Mesendoderm (in vitro differentiated cells): ENCODE measurements around the gene MFF.

Source experiments
- DNase-seq: peaks from one replicate; pipeline ENCODE4 v3.0.0; 2013
- H2AK5ac ChIP-seq: 2 replicates; pipeline ENCODE4 v1.6.1; 2013; ENCODE audit warnings: low read length, inconsistent platforms
- H2BK120ac ChIP-seq: 2 replicates; pipeline ENCODE4 v1.6.1; 2013; ENCODE audit warnings: low read depth, mild to moderate bottlenecking, low read length, moderate library complexity, mixed read lengths
- H2BK15ac ChIP-seq: replicated peaks from 2 replicates; pipeline ENCODE4 v1.6.1; 2013; ENCODE audit warnings: low read depth, mild to moderate bottlenecking, moderate library complexity
- H2BK5ac ChIP-seq: 2 replicates; pipeline ENCODE4 v1.6.1; 2013; ENCODE audit warnings: low read length, inconsistent platforms
- H3K18ac ChIP-seq: 2 replicates; pipeline ENCODE4 v1.6.1; 2013; ENCODE audit warnings: mild to moderate bottlenecking, low read length, mixed read lengths
- H3K23ac ChIP-seq: one replicate; pipeline ENCODE4 v1.6.1; 2013; ENCODE audit warnings: low read length
- H3K27ac ChIP-seq: 2 replicates; pipeline ENCODE4 v1.5.1; 2013; ENCODE audit warnings: low read depth, mild to moderate bottlenecking, inconsistent platforms, low read length, moderate library complexity
- H3K27me3 ChIP-seq: 2 replicates; pipeline ENCODE4 v1.6.1; 2013; ENCODE audit warnings: low read length, control low read depth, mild to moderate bottlenecking, inconsistent platforms; ENCODE audit not compliant: insufficient read depth, poor library complexity
- H3K36me3 ChIP-seq: 2 replicates; pipeline ENCODE4 v1.6.1; 2013; ENCODE audit warnings: low read length, inconsistent platforms; ENCODE audit not compliant: control insufficient read depth, insufficient read depth
- H3K4ac ChIP-seq: one replicate; pipeline ENCODE4 v1.6.1; 2013; ENCODE audit warnings: low read depth, mild to moderate bottlenecking, low read length, moderate library complexity
- H3K4me1 ChIP-seq: 2 replicates; pipeline ENCODE4 v1.6.1; 2013; ENCODE audit warnings: low read depth, low read length, inconsistent platforms; ENCODE audit not compliant: control insufficient read depth
- H3K4me2 ChIP-seq: 2 replicates; pipeline ENCODE4 v1.6.1; 2013; ENCODE audit warnings: low read length
- H3K4me3 ChIP-seq: 2 replicates; pipeline ENCODE4 v1.5.1; 2013; ENCODE audit warnings: mild to moderate bottlenecking, low read length
- H3K56ac ChIP-seq: one replicate; pipeline ENCODE4 v1.6.1; 2013; ENCODE audit warnings: low read length
- H3K79me1 ChIP-seq: 2 replicates; pipeline ENCODE4 v1.6.1; 2013; ENCODE audit warnings: low read length, inconsistent platforms
- H3K79me2 ChIP-seq: 2 replicates; pipeline ENCODE4 v1.6.1; 2013; ENCODE audit warnings: mild to moderate bottlenecking, low read length; ENCODE audit not compliant: control insufficient read depth, insufficient read depth
- H3K9ac ChIP-seq: 2 replicates; pipeline ENCODE4 v1.6.1; 2013; ENCODE audit warnings: low read length, inconsistent platforms
- H4K5ac ChIP-seq: one replicate; pipeline ENCODE4 v1.6.1; 2013; ENCODE audit warnings: low read length
- H4K8ac ChIP-seq: one replicate; pipeline ENCODE4 v1.6.1; 2013; ENCODE audit warnings: low read depth, mild to moderate bottlenecking, control low read depth, low read length, moderate library complexity
- WGBS: extraction: QIAGEN DNeasy Blood & Tissue Kit; methylation state at CpG from one replicate; pipeline ENCODE4 v1.1.7; 2013; ENCODE audit warnings: low lambda C conversion rate, missing lambda C conversion rate; ENCODE audit not compliant: insufficient coverage; ENCODE audit errors: extremely low coverage; 5-methylcytosine and 5-hydroxymethylcytosine counted together

The MFF gene

DNA sequence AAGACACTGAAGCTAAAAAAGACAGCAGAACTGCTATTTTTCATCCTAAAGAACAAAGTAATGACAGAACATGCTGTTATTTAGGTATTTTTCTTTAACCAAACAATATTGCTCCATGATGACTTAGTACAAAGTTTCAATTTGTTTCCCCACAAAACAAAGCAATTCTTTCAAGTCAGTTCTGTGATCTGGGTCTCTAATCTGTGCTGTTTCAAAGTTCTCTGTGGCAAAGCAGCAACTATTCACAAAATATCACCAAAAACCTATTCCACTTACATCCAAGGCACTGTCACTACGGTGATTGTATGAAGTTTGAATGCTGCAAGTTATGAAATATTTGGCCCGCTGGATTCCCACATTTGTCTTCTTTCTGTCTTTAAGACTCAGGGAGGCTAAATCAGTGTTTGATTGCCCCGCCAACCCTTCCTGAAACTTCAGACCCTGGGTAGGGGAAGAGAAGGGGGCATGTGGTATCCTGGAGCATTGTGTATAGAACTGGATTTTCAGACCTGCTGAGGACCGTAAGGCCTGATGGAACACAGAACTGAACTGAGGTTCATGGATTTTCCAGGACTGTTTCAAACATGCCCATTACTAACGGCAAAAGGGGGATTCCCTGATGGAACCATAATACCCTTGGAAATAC, 13.1 kb upstream of the MFF start:
- WGBS: no CpG with 5 or more reads among the region's 5 CpGs
- Histone ChIP-seq H3K4ac (no peak overlapping the region), H3K4me2 (no peak overlapping the region), H2BK5ac (no peak overlapping the region), H4K5ac (no peak overlapping the region), H3K79me1 (no peaks in the 10 kb centered on the region), H4K8ac (no peak overlapping the region), H3K36me3 (no peaks in the 10 kb centered on the region), H3K4me3 (no peak overlapping the region), H2AK5ac (no peak overlapping the region), H3K27ac (no peak overlapping the region), H3K4me1 (no peaks in the 10 kb centered on the region), H3K79me2 (no peaks in the 10 kb centered on the region), H3K27me3 (no peaks in the 10 kb centered on the region), H2BK15ac (no peak overlapping the region), H3K56ac (no peak overlapping the region), H2BK120ac (no peak overlapping the region), H3K18ac (no peak overlapping the region), H3K23ac (no peak overlapping the region), H3K9ac (no peak overlapping the region)
- no peak for DNase-seq

DNA sequence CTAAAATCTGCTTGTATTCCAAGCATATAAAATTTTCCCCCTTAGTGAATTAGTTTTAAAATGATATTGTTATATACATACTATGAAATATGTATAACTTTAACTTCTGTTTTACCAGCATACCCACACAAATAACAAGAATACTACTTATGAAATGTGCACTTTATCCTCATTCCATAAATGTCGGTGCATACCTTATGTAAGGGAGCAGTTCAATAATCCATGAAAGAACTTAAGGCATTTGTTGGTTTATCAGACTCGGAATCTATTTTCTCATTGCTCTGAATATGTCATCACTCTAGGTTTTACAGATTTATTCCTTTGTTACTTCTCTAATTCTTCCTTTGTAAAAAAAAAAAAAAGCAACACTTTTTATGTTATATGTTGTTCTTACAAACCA, 12.5 kb upstream of the MFF start:
- H3K36me3 ChIP-seq: no peaks in the 10 kb centered on the region

DNA sequence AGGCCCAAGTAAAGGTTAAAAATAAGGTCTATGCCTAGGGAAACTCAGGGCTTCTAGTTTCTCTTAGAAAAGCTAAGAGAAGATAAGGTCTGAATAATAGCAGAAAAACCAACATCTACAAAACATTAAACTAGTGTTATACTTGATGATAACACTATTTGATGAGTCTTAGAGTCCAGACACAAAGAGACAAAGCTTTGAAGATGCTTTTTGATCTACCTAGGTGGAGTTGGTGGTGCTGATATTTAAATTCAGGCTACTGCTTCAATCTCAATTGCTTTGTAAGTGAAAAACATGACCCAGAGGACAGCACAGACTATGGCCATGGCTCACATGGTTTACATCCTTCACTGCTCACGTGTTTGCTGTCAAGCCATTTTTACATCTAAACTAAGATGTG, 11.7 kb upstream of the MFF start:
- H3K36me3 ChIP-seq: no peaks in the 10 kb centered on the region
- no CpG with 5 or more reads among the region's 1 CpG for WGBS
- no peaks in the 10 kb centered on the region for H3K27me3 ChIP-seq

More for the DNA sequence above, 12.5 kb upstream of the MFF start:
- no peak for DNase-seq
- H2BK5ac ChIP-seq: no peak overlapping the region
- H4K8ac ChIP-seq: no peak overlapping the region
- no peak overlapping the region for H3K4me3 ChIP-seq
- no peak overlapping the region for H3K18ac ChIP-seq
- H3K56ac ChIP-seq: no peak overlapping the region
- H3K79me1 ChIP-seq: no peaks in the 10 kb centered on the region
- H3K79me2 ChIP-seq: no peaks in the 10 kb centered on the region
- H3K23ac ChIP-seq: no peak overlapping the region
- no peak overlapping the region for H4K5ac ChIP-seq
- H2AK5ac ChIP-seq: no peak overlapping the region
- H3K9ac ChIP-seq: no peak overlapping the region
- WGBS: no CpG with 5 or more reads among the region's 2 CpGs
- no peak overlapping the region for H3K4ac ChIP-seq
- H2BK15ac ChIP-seq: no peak overlapping the region
- H3K27ac ChIP-seq: no peak overlapping the region
- no peaks in the 10 kb centered on the region for H3K27me3 ChIP-seq
- H3K4me1 ChIP-seq: no peaks in the 10 kb centered on the region
- H3K4me2 ChIP-seq: no peak overlapping the region
- no peak overlapping the region for H2BK120ac ChIP-seq

DNA sequence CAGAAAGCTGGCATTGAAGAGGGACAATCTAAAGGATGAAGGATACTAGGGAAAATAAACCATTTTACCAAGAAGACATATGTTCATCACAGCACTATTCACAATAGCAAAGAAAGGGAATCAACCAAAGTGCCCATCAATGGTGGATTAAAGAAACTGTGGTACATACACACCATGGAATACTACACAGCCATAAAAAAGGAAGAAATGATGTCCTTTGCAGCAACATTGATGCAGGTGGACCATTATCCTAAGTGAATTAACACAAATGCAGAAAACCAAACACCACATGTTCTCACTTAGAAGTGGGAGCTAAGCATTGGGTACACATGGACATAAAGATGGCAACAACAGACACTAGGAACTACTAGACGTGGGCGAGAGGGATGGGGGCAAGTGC, 7.2 kb upstream of the MFF start:
- Histone ChIP-seq H3K56ac (no peak overlapping the region), H3K27me3 (no peaks in the 10 kb centered on the region), H3K4me2 (no peak overlapping the region), H3K9ac (no peak overlapping the region), H4K8ac (no peak overlapping the region), H2BK15ac (no peak overlapping the region), H3K79me1 (no peaks in the 10 kb centered on the region), H4K5ac (no peak overlapping the region), H2BK120ac (no peak overlapping the region), H3K79me2 (no peaks in the 10 kb centered on the region), H3K23ac (no peak overlapping the region), H3K4me1 (no peaks in the 10 kb centered on the region), H2BK5ac (no peak overlapping the region), H2AK5ac (no peak overlapping the region), H3K18ac (no peak overlapping the region), H3K36me3 (no peaks in the 10 kb centered on the region), H3K4me3 (no peak overlapping the region), H3K27ac (no peak overlapping the region), H3K4ac (no peak overlapping the region)
- WGBS: no CpG with 5 or more reads among the region's 2 CpGs
- DNase-seq: no peak

More for the DNA sequence above, 11.7 kb upstream of the MFF start:
- Histone ChIP-seq H3K79me2 (no peaks in the 10 kb centered on the region), H3K4me1 (no peaks in the 10 kb centered on the region), H4K8ac (no peak overlapping the region), H3K27ac (no peak overlapping the region), H3K9ac (no peak overlapping the region), H3K4ac (no peak overlapping the region), H3K4me2 (no peak overlapping the region), H4K5ac (no peak overlapping the region), H2AK5ac (no peak overlapping the region), H3K56ac (no peak overlapping the region), H3K4me3 (no peak overlapping the region), H2BK5ac (no peak overlapping the region), H2BK15ac (no peak overlapping the region), H2BK120ac (no peak overlapping the region), H3K18ac (no peak overlapping the region), H3K79me1 (no peaks in the 10 kb centered on the region), H3K23ac (no peak overlapping the region)
- DNase-seq: no peak

DNA sequence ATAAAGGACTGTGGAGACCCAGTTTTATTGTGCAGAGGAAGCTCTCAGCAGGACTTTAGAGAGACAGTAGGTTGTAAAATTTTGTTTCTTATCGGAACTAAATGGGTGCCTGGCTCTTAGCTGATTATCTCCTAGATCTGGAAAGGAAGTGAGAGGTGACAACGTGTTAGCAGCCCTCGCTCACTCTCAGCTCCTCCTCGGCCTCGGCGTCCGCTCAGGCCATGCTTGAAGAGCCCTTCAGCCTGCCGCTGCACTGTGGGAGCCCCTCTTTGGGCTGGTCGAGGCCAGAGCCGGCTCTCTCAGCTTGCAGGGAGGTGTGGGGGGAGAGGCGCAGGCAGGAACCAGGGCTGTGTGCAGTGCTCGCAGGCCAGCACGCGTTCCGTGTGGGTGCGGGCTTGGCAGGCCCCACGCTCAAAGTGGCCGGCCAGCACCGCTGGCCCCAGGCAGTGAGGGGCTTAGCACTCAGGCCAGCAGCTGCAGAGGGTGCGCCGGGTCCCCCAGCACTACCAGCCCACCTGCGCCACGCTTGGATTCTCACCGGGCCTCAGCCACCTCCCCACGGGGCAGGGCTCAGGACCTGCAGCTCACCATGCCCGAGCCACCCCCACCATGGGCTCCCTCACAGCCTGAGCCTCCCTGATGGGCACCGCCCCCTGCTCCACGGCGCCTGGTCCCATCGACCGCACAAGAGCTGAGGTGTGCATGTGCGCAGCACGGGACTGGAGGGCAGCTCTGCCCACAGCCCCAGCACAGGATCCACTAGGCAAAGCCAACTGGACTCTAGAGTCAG, 4.6 kb upstream of the MFF start:
- Histone ChIP-seq H2AK5ac (no peak overlapping the region), H3K4me3 (no peak overlapping the region), H3K27ac (no peak overlapping the region), H3K27me3 (no peaks in the 10 kb centered on the region), H3K23ac (no peak overlapping the region), H3K79me1 (no peaks in the 10 kb centered on the region), H3K18ac (no peak overlapping the region), H4K8ac (no peak overlapping the region), H4K5ac (no peak overlapping the region), H2BK15ac (no peak overlapping the region), H3K4ac (no peak overlapping the region), H2BK120ac (no peak overlapping the region), H3K79me2 (peaks cover under 1% of the 10 kb centered on the region), H3K4me1 (no peaks in the 10 kb centered on the region), H3K56ac (no peak overlapping the region), H3K36me3 (no peaks in the 10 kb centered on the region), H3K9ac (no peak overlapping the region), H2BK5ac (no peak overlapping the region), H3K4me2 (no peak overlapping the region)
- no CpG with 5 or more reads among the region's 33 CpGs for WGBS
- no peak for DNase-seq
